ES-I3 (cell line): Measurements from ENCODE around the gene EIF1B.

Source experiments
- H3K36me3 ChIP-seq: 2 replicates; pipeline ENCODE4 v1.6.1; 2013; ENCODE audit warnings: mild to moderate bottlenecking, low read length, control low read depth, moderate library complexity; ENCODE audit not compliant: insufficient read depth
- H3K4me1 ChIP-seq: 2 replicates; pipeline ENCODE4 v1.6.1; 2013; ENCODE audit warnings: mild to moderate bottlenecking, control low read depth, low read length; ENCODE audit not compliant: insufficient read depth
- H3K9ac ChIP-seq: 2 replicates; pipeline ENCODE4 v1.6.1; 2013; ENCODE audit warnings: low read depth, mild to moderate bottlenecking, low read length, moderate library complexity
- H3K9me3 ChIP-seq: 2 replicates; pipeline ENCODE4 v1.6.1; 2013; ENCODE audit warnings: mild to moderate bottlenecking, low read length, moderate library complexity; ENCODE audit not compliant: control insufficient read depth, insufficient read depth

EIF1B gene

DNA sequence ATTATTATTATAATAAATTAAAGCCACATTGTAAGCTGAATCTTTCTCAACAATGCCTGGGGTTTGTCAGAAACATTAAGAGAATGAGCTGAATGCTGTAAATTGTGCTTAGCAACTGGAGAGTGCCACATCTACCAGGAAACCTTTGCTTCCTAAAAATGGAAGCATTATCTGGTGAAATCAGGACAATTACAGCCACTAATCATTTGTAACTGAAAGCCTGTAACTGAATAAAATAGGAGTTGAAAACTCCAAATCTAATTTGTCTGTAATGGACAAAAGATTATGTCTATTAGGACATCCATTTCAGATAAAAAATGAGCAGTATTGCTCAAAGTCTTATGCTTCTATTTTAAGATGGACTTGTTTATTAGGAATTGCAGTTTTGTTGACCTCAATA, 32.2 kb downstream of the EIF1B start:
- H3K9me3 ChIP-seq = no peaks in the 10 kb centered on the region
- H3K9ac ChIP-seq = no peak overlapping the region
- H3K36me3 ChIP-seq = no peaks in the 10 kb centered on the region
- H3K4me1 ChIP-seq = no peaks in the 10 kb centered on the region

DNA sequence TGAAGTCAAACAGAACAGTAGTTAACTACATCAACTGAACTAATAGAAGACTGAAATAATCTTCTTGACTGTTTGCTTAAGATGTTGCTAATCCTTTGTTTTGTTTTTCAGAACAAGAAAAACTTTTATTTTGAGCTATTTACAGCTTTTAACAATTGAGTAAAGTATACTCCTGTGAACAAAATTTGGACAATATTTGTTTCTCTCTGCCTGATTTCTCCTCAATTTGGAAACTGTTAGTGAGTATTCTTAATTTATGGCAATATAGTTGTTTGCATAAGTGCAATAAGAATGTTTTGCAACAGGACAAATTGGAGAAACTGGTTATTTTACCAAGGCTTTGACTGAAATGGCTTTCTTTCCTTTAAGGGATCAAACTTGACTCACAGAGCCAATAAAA, 41.0 kb downstream of the EIF1B start:
- H3K9me3 ChIP-seq = peaks cover 11% of the 10 kb centered on the region; the same call in 1 of the 2 replicates
- H3K4me1 ChIP-seq = no peaks in the 10 kb centered on the region
- H3K36me3 ChIP-seq = no peaks in the 10 kb centered on the region
- H3K9ac ChIP-seq = no peak overlapping the region

DNA sequence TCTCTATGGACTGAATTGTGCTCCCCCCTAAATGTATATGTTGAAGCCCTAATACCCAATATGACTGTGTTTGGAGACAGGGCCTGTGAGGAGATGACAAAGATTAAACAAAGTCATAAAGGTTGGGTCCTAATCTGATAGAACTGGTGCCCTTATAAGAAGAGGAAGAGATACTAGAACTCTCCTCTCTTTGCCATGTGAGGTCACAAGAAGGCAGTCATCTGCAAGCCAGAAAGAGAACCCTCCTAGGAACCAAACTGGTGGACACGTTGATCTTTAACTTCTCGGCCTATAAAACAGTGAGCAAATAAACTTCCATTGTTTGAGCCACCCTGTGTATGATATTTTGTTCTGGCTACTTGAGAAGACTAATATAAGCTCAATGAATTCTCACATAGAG, 45.9 kb downstream of the EIF1B start:
- H3K36me3 ChIP-seq = no peaks in the 10 kb centered on the region
- peaks cover 11% of the 10 kb centered on the region; the same call in 1 of the 2 replicates for H3K9me3 ChIP-seq
- H3K4me1 ChIP-seq = no peaks in the 10 kb centered on the region
- no peak overlapping the region for H3K9ac ChIP-seq

DNA sequence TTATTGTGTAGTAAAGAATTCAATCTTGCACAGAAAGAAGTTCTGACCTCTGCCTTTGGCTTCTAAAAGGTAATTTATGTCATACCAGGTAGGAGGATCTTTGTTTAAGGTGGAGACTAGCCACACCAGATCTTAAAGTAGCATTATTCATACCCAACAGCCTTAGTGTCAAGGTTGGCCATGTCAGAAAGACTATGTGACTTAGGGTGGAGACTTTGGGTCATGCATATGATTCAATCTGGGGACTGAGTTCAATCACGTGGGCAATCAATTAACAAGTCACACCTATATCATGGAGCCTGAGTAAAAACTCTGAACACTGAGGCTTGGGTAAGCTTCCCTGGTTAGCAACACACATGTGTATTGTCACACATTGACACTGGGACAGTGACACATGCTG, 48.9 kb downstream of the EIF1B start:
- Histone ChIP-seq H3K9me3 (peaks cover 5% of the 10 kb centered on the region; the same call in 1 of the 2 replicates), H3K9ac (no peak overlapping the region), H3K36me3 (no peaks in the 10 kb centered on the region), H3K4me1 (no peaks in the 10 kb centered on the region)
